HepG2 (cell line): Measurements from ENCODE around the gene NAA38. TPM values are rescaled to one million over a fixed set of nuclear protein-coding genes. Genes with fewer than 3 reads are reported as not detected.

Experiments used
- AGO2 ChIP-seq: fragments of 200-400 bp; formaldehyde crosslinking; optimal IDR thresholded peaks from 2 replicates; pipeline ENCODE3; 2017; ENCODE audit warnings: mild to moderate bottlenecking, low read depth, low read length, moderate library complexity
- DNMT3B ChIP-seq: conservative IDR thresholded peaks from 2 replicates; pipeline ENCODE4 v1.6.1; 2016; ENCODE audit warnings: missing biosample characterization, control low read depth
- RAD21 ChIP-seq: fragments of 450-650 bp; formaldehyde crosslinking; IDR thresholded peaks from 2 replicates; pipeline ENCODE4 v1.5.0; 2020; ENCODE audit warnings: mild to moderate bottlenecking
- ZNF142 ChIP-seq: sonication (generic); formaldehyde crosslinking; IDR thresholded peaks from 2 replicates; pipeline ENCODE4 v1.4.0; 2020; ENCODE audit warnings: missing genetic modification reagents
- ZNF432 ChIP-seq: sonication (generic); formaldehyde crosslinking; IDR thresholded peaks from 2 replicates; pipeline ENCODE4 v1.5.0; 2020; ENCODE audit warnings: missing genetic modification reagents, mild to moderate bottlenecking, borderline replicate concordance
- ZNF710 ChIP-seq: sonication (generic); formaldehyde crosslinking; IDR thresholded peaks from 2 replicates; pipeline ENCODE4 v1.5.0; 2020; ENCODE audit warnings: mild to moderate bottlenecking, missing genetic modification reagents, borderline replicate concordance
- ZNF772 ChIP-seq: sonication (generic); formaldehyde crosslinking; IDR thresholded peaks from 2 replicates; pipeline ENCODE4 v1.5.0; 2020; ENCODE audit warnings: mild to moderate bottlenecking, missing genetic modification reagents
- ZXDC ChIP-seq: sonication (generic); formaldehyde crosslinking; IDR thresholded peaks from 2 replicates; pipeline ENCODE4 v1.5.0; 2020; ENCODE audit warnings: mild to moderate bottlenecking, missing genetic modification reagents
- polyA plus RNA-seq, 8 experiments: library from polyadenylated mRNA; depleted of rRNA in 3 of 8; stranded (reverse) in 7 of 8; unstranded in 1 of 8; fragments of >200 nt; fragmentation: Illumina TruSeq in 4 of 8; extraction: Trizol in 4 of 8; gene quantifications; 2 replicates each; pipeline versions ENCODE4 v1.2.1 to v1.2.3, GENCODE V29; 2011 to 2016; ENCODE audit warnings: low read depth in 4 of 8, missing spikeins in 1 of 8, mixed read lengths in 1 of 8; ENCODE audit not compliant: insufficient read depth in 1 of 8
- total RNA-seq, 5 experiments: library from RNA; depleted of rRNA; stranded (reverse); fragments of >200 nt; fragmentation: Illumina TruSeq; extraction: Trizol; gene quantifications; 2 replicates each; pipeline ENCODE4 v1.2.3, GENCODE V29; 2016; ENCODE audit warnings: low read depth in 1 of 5

NAA38 gene
- total and polyA plus RNA-seq, 2 of the 13 experiments (the other 11 are each of a cell fraction or from before 2014, with no cell fraction given), result 46.9 to 91.6 TPM

GRCh38 chr17:7849130-7849750 is 8.1 kb downstream of the NAA38 start (continued):
- TF ChIP-seq ZNF142 (CRISPR knock-in tag) (no peak), ZNF710 (CRISPR knock-in tag) (no peak), AGO2 (peak; percentile 79), DNMT3B (no peak), ZXDC (CRISPR knock-in tag) (no peak), RAD21 (CRISPR knock-in tag) (no peak), ZNF432 (CRISPR knock-in tag) (no peak), ZNF772 (no peak)
